Measurements from ENCODE around the gene CFC1B.
"Not testable (repeated sequence)": the region's sequence is repeated elsewhere in the genome, so short reads cannot be mapped to it uniquely, and the experiment has no call there.

The CFC1B gene

DNA sequence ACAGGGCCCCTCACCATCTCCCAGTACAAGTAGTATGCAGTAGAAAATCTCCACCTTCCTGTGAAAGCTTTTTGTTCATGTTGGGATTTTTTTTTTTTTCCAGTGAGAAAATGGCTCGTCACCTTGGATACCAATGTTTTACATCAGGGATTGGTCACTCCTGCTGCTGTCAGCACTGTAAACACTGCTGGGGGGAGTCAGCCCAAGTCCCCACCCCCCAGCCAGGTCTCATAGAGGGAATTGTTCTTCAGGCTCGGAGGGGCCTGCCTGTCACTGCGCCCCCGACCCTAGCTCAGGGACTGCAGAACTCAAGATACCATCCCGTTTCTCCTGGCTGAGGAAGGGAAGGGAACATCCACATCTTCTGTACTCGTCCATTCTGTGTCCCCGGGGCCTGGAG, at the start of gene CFC1B:
Gene CFC1B, plus strand, starts transcription at position 231 of the 400 bp plus-strand sequence. CDS start 263 bp downstream, outside the sequence.
- not testable (repeated sequence) for FAIRE-seq

DNA sequence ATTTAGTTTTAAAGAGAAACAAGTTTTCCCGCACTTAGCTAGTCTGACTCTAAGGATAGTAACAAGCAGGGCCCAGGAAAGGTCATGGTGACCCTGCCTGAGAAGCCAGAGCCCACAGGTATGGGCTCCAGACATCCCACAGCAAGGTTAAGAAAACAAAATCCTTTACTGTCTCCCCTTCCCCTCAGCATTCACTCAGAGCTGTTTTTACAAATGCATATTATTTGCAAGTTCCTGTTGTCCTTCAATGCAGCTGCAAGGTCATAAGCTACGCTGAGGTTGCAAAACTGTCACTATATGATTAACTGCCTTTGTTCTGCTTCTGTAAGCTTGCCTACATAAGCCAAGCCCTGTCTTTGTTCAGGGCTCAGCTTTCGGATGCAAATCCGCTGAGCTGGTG, 29.9 kb upstream of the CFC1B start:
- FAIRE-seq, result not testable (repeated sequence)

DNA sequence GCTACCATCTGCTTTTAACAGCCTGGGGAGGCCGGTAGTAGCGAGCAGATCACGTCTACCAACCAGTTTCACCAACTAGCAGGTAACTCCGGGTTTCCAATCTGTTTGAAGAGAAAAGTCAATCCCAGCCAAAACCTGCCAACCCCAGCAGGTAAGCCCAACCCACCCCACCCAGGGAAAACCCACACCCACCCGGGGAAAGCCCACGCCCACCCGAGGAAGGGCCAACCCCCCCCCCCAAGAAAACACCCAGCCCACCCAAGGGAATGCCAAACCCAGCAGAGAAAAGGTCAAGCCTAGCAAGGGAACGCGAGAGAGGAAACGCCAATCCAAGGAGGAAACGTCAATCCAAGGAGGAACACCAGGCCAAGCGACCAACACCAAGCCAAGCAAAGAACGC, 11.8 kb upstream of the CFC1B start, which contains the start of gene POTEI:
Gene POTEI, minus strand, starts transcription at position 101 of the 400 bp plus-strand sequence. Its CDS starts 93 bp downstream, at position 8.
- not testable (repeated sequence) for FAIRE-seq

DNA sequence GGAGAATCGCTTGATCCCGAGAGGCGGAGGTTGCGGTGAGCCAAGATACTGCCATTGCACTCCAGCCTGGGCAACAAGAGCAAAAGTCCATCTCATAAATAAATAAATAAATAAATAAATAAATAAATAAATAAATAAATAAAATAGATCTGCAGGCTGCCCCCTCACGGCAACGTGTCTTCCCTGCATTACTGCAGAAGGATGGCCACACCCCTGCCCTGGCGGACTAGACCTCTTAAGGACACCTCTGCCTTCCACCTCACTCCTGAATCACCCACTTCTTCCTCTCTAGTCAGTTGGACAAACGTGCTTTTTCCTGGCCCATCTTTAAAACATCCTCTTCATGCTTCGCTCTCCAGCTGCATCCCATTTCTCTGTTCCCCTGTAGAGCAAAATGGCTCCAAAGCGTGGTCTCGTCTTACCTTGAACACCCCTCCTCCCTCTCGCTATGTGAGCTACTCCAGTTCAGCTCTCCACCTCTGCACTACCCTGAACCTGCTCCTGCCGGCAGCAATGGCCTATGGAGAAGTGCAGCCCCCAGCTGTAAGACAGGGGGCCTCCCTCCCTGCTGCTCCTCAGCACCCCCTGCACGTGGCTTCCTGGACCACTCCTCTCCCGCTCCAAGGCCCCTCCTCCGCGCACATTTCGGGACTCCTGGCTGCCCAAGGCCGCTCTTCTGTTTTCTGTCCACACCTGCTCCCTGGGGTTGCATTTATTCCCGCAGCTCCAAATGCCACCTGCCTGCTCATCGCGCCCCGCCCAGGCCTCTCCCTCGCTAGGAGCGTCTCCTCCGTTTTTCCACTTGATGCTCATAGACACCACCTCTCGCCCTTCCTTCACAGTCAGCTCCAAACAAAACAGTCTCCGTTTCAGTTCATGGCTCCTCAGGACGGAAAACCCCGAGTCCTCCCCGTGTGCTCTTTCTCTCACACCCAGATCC, 9.9 kb upstream of the CFC1B start:
- not testable (repeated sequence) for FAIRE-seq

DNA sequence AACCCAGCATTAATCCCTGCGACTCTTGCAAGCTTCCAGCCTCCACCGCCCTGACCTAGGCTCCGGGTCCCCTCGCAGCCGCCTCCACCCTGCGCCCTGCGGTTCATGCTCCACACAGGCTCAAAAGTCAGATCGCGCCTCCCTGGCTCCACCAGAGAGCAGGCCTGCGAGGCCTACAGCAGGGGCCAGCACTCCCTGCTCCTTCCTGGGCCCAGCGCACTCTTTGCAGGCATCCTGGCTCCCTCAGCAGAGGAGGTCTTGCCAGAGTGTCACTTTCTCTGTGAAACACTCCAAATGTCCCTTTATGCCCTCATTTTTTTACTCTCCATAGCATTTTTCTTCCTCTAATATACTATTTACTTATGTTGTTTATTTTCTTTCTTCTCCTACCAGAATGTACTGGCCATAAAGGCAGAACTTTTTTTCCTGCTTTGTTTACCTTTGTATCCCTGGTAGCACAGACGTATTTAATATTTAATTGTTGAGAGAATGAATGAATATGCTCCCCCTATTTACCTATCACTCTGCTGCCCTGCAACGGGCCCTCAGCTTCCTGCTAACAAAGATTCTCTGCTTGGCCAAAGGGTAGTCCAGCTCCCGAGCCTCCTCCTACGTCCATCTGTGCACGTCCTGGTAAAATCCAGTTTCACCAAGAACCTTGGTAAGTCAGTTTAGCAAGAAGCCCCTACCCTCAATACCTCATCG, 9.1 kb upstream of the CFC1B start:
- FAIRE-seq, result not testable (repeated sequence)

DNA sequence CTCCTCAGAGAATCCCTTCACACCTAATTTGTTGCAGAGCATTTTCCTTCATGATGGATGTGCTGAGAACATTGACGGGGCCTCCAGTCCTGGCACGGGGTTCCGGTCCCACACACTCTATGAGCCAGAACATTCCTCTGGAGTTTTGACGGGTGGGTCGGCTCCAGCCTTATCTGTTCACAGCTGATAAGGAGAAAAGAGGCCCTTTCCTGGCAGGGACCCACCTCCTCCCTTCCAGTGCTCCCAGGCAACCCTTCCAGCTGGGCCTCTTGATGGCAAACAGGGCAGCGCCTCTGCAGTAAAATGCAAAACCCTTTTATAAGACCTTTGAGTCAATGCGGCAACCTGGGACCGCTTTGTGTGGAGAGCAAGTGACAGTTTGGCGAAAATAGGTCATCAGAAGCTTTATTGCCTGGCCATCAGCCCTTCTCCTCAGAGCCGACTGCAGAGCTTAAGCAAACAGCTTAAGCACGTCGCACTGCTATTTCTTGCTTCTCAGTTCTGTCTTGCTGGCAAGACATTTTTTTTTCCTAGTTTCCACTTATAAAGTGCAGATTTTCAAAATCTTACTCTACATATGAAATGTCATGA, 2.4 kb upstream of the CFC1B start:
- not testable (repeated sequence) for FAIRE-seq

DNA sequence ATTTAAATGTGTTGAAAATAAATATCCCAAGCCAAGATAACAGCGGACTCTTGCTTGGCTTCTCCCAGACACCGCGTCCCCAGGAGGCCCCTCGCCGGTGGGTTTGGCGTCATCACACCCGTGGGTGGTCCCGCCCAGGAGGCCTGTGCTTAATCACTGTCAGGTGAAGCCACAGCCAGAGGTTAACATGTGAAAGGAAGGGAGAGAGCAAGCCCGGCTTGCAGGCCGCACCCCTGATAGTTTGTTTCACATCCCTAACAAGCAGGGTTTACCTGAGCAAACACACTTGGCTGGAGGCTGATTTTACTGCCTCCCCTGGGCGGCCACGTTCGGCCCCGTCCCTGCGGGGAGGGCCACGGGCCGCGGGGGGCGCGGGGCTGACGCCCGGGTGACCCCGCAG, 1.4 kb downstream of the CFC1B start:
- FAIRE-seq, result not testable (repeated sequence)

DNA sequence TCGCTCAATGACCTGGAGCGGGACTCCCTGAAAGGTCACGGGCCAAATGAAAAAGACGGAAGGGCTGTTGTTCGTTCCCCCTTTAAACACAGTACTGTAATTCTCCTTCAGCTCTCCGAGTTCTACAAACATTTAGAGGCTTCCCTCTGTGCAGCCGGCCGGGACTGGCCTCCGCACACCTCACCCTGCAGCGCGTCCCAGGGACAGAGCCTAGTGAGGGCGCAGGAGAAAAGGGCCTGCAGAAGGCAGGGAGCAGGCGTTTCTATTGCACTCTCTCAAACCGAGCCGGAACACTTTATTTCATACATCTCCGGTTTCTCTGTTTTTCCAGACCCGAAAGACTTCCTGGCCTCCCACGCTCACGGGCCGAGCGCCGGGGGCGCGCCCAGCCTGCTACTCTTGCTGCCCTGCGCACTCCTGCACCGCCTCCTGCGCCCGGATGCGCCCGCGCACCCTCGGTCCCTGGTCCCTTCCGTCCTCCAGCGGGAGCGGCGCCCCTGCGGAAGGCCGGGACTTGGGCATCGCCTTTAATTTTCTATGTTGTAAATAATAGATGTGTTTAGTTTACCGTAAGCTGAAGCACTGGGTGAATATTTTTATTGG, 6.4 kb downstream of the CFC1B start:
- not testable (repeated sequence) for FAIRE-seq

DNA sequence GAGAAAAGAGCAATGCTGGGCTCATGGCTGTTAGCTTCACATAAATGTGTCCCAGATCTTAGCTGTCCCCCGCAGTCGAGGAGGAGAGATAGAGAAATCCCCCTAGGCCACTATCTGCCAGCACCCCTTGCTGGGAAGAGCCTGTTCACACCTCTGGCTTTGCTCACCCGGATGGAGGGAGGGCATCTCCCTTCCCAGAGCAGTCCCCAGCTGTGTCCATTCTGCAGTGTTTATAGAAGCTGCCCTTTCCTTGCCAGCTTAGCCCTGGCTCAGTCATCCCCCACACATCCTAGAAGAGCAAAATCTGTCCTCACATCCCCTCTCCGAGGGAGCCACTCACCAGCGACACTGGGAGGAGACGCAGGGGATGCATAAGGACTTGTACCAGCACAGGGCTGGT, 8.5 kb downstream of the CFC1B start:
- FAIRE-seq, result not testable (repeated sequence)

DNA sequence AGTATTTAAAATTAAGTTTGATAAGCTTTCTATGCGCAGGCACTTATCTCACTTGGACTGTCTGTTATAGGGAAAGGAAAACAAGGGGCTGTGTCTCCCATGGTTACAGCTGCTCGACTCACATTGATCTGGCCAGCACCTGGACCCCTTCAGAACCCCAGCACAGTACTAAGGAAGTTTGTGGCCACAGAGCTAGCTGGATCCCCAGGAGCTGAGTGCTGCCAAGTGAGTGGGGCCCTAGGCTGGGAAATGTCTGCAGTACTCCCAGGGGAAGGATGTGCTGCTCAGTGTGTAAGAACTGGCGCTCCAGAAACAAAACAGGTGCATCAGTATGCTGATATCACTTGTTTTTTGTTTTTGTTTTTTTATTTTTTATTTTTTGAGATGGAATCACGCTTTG, 9.2 kb downstream of the CFC1B start:
- not testable (repeated sequence) for FAIRE-seq

DNA sequence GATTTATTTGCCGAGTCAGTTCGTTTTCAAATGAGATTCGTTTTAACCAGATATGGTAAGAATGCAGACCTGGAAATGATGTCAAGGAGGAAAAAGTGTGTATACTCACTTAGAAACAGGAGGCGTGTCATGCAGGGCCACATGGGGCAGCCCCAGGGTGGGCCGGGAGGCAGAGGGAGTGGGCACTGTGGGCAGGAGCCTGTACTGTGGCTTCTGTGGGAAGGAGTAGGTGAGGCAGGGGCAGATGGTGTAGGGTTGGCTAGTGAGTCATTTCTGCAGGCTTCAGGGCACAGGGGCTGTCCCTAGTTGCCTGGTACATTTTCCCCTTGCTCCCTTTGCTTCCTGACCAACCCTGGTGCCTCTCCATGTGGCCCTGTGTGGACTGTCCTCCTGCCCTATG, 10.2 kb downstream of the CFC1B start:
- not testable (repeated sequence) for FAIRE-seq

DNA sequence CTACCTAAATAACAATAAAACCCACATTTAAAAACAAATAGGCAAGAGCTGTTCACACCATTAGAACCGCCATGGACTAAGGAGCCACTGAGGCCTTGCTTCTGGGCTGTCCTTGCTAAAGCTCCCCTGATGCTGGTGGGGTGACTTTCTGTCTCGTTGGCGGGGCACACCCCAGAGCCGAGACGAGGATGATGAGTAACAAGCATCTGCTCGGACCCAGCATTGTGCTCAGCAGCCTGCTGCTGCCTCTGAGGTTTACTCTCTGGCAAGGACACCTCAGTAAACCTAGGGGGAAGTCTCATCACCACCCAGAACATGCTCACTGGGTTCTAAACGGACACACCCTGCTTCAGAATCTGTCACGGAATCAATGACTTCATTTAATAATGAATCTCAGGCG, 10.7 kb downstream of the CFC1B start:
- FAIRE-seq, result not testable (repeated sequence)

DNA sequence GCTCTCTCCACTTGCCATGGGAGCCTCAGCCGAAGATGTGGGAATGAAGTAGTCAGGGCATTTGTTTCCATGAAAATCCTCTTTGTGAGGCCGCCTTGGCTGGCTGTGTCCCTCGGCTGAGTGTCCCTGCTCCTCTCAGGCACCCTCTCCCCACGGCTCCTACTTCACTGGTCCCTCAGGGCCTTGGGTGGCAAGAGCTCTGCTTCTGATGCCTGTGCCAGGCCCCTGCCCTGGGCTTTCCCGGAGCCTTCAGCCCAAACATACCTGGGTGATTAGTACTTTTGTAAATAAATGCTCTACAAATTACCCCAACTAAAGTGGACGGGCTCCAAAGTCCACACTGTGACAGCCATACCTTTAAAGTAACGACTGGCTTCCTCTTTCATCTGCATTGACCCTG, 15.6 kb downstream of the CFC1B start:
- FAIRE-seq, result not testable (repeated sequence)

DNA sequence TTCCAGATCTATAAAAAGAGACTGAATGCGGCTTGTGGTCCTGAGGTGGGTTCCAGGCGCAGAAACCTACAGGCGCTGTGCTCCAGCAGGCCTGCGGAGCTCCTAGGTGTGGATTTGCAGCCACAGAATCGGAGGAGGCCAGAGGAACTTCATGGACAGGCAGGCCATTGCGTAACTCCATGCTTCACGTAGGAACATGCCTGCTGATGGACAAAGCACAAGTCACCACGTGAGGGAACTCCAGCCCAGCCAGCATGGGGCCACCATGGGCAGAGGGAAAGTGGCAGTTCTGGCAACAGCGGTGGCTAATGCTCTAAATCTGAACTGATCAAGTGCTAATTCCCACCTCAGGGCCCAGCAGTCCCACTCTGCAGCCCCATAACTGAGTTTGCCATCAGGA, 17.2 kb downstream of the CFC1B start:
- not testable (repeated sequence) for FAIRE-seq

DNA sequence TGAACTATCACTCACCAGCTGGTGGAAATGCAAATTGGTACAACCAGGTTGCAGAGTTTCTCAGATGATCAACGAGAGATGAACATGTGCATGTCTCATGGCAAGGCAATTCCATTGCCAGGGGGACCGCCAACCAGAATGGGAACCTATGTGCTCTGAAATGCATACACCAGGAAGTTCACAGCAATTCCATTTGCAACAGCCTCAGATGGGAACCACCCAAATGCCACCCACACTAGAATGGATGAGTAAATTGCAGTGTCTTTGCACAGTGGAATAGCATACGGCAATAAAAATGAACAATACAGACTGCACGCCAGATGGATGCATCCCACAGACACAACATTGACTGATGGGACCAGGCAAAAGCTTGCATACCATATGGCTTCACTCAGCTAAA, 21.8 kb downstream of the CFC1B start:
- not testable (repeated sequence) for FAIRE-seq

DNA sequence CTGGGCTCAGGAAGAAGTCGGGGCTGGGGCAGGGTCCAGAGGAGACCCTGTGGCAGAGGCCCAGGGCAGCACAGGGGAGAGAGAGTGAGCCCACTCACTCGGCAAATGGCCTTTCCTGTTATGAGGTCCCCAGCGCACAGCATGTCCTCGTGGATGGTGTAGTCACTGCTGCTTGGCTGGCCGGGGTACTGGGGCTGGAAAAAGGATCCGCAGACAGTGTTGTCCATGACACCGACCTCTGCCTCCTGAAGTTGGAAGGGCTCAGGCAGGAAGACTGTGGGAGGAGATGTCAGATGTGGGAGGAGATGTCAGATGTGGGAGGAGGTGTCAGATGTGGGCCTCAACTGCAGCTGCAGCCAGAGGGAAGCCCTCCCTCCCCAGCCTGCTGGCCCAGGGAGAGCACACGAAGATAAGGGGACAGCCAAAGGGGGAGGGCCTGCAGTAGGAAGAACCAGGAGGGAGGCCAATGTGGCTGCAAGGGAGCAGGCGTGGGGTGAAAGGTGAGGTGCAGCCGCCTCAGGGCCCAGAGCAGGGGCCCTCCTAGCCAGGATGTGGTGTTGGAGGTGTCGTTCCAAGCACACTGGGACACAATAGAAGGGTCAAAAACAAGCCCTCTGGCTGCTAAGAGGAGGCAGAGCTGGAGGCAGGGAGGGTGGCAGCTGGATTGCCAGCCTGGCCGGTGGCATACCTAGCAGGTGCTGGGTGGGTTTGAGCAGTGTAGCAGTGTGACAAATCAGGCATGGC, 22.9 kb downstream of the CFC1B start:
- FAIRE-seq, result not testable (repeated sequence)

DNA sequence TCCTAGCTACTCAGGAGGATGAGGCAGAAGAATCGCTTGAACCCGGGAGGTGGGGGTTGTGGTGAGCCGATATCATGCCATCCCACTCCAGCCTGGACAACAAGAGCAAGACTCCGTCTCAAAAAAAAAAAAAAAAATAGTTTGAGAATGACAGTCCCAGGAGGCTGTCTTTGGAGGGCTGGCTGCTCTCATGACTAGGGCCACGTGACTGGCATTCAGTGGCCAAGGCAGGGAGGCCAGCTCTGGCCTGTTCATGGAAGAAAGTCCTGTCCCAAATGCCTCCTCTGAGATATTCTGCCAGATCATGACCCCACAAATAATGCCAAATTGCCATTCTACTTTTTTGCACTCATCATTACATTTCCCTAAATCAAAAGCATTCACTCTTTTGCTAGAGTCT, 24.0 kb downstream of the CFC1B start:
- FAIRE-seq, result not testable (repeated sequence)

DNA sequence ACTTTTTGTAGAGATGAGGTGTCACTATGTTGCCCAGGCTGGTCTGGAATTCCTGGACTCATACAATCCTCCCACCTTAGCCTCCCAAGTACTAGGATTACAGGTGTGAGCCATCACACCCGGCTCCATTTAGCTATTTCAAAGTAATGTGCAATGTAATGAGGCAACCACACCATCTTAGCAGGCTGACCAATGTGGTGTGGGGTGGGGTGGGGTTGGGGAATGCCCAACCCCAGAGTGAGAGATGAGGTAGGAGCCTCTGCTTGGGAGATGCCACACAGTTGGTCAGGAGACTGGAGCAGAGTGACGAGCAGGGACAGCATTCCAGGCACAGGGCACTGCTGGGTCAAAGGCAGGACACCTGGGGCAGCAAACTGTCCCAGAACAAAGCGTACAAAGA, 27.4 kb downstream of the CFC1B start:
- FAIRE-seq, result not testable (repeated sequence)

DNA sequence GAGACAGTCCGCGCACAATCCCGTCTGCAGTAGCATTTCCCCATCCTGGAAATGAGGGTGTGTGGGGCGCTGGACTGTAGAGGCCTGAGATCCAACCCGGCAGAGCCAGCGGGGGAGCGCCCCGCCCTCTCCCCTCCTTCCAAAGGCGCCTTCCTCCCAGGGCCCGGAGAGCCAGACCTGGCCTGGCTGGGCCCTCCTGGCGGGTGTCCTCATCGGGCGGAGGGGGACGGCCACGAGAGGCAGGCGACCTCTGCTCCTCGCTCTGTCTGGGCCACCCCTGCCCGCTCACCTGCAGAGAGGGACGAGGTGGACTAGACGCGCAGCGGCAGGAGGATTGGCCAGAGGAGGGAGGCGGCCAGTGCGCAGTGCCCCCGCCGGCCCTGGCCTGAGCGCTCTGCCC, 28.5 kb downstream of the CFC1B start:
- not testable (repeated sequence) for FAIRE-seq

DNA sequence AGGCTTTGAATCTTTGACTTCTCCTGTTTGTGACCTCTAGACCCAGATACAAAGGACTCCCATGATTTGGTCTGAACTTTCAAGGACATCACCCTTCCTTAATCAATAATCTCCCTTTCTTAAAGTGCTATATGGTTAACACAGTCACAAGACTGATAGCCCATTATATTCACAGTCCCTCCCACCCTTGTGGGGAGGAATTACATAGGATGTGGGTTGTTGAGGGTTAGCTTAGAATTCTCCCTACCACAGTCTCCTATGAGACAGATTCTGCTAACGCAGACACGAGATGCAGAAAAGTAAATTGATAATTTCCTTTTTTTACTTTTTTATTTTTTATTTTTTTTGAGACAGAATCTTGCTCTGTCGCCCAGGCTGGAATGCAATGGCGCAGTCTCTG, 33.2 kb downstream of the CFC1B start:
- not testable (repeated sequence) for FAIRE-seq

DNA sequence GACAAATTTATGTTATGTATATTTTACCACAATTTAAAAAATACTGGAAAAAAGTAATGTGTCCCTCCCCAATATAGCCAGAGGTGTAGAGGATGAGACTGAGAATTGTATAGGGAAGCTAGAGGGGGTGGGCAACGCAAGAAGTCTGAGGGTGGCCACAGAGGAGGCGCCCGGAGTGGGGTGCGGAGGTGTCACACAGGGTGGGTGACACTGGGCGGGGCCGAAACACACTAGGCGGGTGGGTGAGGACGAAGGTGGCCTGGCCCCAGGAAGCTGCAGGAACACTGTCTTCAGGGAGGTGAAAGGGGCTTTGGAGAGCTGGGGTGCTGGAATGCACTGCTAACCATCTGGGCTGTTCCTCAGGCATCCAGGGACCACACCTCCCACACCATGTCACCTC, 35.4 kb downstream of the CFC1B start:
- FAIRE-seq, result not testable (repeated sequence)

DNA sequence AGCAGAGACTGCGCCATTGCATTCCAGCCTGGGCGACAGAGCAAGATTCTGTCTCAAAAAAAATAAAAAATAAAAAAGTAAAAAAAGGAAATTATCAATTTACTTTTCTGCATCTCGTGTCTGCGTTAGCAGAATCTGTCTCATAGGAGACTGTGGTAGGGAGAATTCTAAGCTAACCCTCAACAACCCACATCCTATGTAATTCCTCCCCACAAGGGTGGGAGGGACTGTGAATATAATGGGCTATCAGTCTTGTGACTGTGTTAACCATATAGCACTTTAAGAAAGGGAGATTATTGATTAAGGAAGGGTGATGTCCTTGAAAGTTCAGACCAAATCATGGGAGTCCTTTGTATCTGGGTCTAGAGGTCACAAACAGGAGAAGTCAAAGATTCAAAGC, 45.1 kb downstream of the CFC1B start:
- FAIRE-seq, result not testable (repeated sequence)
